Muscle layer of colon (tissue), 2 donors: ENCODE measurements around the gene CPEB2.

Experiments used
- H3K27ac ChIP-seq: one replicate; pipeline ENCODE4 v1.7.0; 2013; ENCODE audit warnings: low read depth, mild to moderate bottlenecking, low read length, moderate library complexity
- H3K27me3 ChIP-seq, 2 donors: one replicate each; pipeline ENCODE4 v1.7.0; 2013; ENCODE audit warnings: low read length in 2 of 2, mild to moderate bottlenecking in 2 of 2; ENCODE audit not compliant: insufficient read depth in 2 of 2, control insufficient read depth in 1 of 2
- H3K36me3 ChIP-seq: one replicate; pipeline ENCODE4 v1.7.0; 2013; ENCODE audit warnings: mild to moderate bottlenecking, low read length; ENCODE audit not compliant: insufficient read depth
- H3K4me1 ChIP-seq: one replicate; pipeline ENCODE4 v1.7.0; 2013; ENCODE audit warnings: mild to moderate bottlenecking, low read length; ENCODE audit not compliant: insufficient read depth
- H3K4me3 ChIP-seq, 2 donors: one replicate each; pipeline ENCODE4 v1.7.0; 2013; ENCODE audit warnings: low read length in 2 of 2, low read depth in 1 of 2, mild to moderate bottlenecking in 1 of 2, moderate library complexity in 1 of 2
- H3K9ac ChIP-seq: one replicate; pipeline ENCODE4 v1.7.0; 2013; ENCODE audit warnings: low read length
- H3K9me3 ChIP-seq: one replicate; pipeline ENCODE4 v1.7.0; 2013; ENCODE audit warnings: mild to moderate bottlenecking, low read length
- donor health status: abdominal sarcoma.
- donor health status: Adenocarcinoma of cecum.

The CPEB2 gene

DNA sequence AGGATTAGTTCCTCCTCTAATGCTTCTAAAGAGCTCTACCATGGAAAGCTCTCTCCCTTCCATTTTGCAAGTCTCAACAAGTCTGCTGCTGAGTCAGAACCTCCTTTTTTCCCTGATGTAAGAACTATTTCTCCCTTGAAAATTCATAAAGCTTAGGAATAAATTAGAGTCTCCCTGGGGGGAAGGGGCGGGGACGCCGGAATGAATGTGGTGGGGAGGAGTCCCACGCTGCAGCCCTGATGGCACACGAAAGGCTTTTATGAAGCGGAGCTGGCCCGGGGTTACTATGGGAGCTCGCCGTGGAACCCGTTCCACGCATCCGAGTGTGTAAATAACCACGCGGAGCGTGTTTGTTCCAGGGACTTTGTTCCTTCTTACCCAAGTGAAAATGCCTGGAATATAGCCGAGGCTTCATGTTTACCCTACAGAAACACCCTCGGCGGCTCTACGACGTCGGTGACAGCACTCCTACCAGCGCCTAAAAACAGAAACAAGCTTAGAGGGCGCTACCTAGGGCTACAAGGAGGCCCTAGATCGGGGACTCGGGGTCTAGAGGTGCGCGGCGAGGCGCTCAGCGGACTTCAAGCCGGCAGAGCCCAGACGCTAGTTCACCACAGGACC is 923 bp upstream of the CPEB2 start:
- H3K27me3 ChIP-seq: no peaks in the 10 kb centered on the region
- peak overlapping the region; percentile 89 for H3K27ac ChIP-seq
- H3K9ac ChIP-seq: peak overlapping the region; percentile 98
- H3K36me3 ChIP-seq: no peaks in the 10 kb centered on the region
- no peaks in the 10 kb centered on the region for H3K9me3 ChIP-seq
- H3K4me1 ChIP-seq: peaks cover 4% of the 10 kb centered on the region
- H3K4me3 ChIP-seq: peak overlapping the region; percentile 53 to 97

DNA sequence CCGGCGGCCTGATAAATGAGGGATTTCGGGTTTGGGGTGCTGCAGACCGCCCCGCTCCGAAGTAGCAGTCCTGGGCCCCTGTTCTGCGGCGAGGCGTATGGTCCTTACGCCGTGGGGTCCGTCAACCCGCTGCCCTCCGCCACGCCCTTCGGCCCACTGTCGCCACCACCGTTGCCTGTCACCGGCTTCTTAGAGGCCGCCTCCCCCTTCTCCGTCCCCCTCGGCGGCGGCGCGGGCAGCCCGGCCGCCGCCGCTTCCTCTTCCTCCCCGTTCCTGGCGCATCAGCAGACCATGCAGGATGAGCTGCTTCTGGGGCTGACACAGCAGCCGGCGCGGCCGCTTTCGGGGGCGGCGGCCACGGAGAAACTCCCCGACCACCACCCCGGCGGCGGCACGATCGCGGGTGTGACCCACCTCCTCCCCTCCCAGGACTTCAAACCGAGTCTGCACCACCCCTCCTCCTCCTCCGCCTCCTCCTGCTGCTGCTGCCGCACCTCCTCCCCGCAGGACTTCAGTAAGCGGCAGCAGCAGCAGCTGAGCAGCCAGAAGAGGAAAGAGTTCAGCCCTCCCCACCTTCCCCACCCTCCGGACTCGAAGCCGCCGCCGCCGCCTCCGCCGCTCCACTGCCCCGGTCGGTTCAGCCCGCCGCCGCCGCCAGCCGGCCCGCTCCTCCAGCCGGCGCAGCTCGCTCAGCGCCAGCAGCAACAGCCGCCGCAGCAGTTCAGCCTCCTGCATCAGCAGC is 549 bp downstream of the CPEB2 start:
- Histone ChIP-seq H3K4me3 (peak overlapping the region; percentile 53 to 97), H3K4me1 (peaks cover 7% of the 10 kb centered on the region), H3K27ac (peak overlapping the region; percentile 89)

DNA sequence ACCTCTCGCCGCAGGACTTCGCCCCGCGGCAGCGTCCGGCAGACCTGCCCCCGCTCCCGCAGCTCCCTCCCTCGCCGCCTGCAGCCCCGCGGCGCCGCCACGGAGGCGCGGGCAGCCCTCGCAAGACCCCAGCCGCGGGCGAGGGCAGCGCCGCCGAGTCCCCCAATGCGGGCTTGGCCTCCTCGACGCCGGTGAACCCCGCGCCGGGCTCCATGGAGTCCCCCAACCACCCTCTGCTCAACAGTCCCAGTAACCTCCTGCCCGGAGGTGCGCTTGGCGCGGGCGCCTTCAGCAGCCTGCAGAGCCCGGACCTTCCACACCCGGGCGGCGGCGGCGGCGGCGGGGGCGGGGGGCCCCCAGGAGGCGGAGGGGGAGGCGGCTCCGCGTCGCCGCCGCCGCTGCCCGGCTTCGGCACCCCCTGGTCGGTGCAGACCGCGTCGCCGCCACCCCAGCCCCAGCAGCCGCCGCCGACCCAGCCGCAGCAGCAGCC is 1.2 kb downstream of the CPEB2 start:
- H3K27ac ChIP-seq: peak overlapping the region; percentile 94
- no peak overlapping the region for H3K9ac ChIP-seq
- peaks cover 11% of the 10 kb centered on the region for H3K4me1 ChIP-seq

More for the DNA sequence above, 549 bp downstream of the CPEB2 start:
- Histone ChIP-seq H3K27me3 (no peaks in the 10 kb centered on the region), H3K36me3 (no peaks in the 10 kb centered on the region), H3K9me3 (no peaks in the 10 kb centered on the region), H3K9ac (peak overlapping the region; percentile 72)

DNA sequence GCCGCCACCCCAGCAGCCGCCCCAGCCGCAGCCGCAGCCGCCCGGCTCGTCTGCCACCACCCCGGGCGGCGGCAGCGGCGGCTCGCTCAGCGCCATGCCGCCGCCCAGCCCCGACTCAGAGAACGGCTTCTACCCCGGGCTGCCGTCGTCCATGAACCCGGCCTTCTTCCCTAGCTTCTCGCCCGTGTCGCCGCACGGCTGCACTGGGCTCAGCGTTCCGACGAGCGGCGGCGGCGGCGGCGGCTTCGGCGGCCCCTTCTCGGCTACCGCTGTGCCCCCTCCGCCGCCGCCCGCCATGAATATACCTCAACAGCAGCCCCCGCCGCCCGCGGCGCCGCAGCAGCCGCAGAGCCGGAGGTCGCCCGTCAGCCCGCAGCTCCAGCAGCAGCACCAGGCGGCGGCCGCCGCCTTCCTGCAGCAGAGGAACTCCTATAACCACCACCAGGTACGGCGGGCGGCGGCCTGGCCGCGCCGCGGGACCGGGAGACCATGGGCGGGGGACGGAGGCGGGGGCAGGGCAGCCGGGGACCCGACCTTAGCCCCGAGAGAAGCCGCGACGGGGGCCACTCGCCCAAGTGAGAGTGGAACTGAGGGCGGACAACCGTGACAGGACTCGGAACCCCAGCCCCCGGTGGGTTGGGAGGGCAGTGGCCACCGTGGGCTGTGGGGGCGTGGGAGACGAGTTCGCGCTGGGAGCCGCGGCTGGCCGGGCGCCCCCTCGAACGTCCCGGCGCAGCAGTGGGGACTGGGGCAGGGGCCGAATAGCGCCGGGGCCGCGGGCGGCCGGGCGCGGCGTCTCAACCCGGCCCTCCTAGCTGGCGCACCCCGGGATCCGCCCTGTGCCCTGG is 1.8 kb downstream of the CPEB2 start:
- Histone ChIP-seq H3K9me3 (no peaks in the 10 kb centered on the region), H3K9ac (peak overlapping the region; percentile 44), H3K4me3 (peak overlapping the region; percentile 73 to 88), H3K27me3 (no peaks in the 10 kb centered on the region), H3K36me3 (no peaks in the 10 kb centered on the region), H3K27ac (peak overlapping the region; percentile 94), H3K4me1 (peaks cover 11% of the 10 kb centered on the region)

More for the DNA sequence above, 1.2 kb downstream of the CPEB2 start:
- Histone ChIP-seq H3K9me3 (no peaks in the 10 kb centered on the region), H3K27me3 (no peaks in the 10 kb centered on the region), H3K4me3 (peak overlapping the region; percentile 53 to 97), H3K36me3 (no peaks in the 10 kb centered on the region)

DNA sequence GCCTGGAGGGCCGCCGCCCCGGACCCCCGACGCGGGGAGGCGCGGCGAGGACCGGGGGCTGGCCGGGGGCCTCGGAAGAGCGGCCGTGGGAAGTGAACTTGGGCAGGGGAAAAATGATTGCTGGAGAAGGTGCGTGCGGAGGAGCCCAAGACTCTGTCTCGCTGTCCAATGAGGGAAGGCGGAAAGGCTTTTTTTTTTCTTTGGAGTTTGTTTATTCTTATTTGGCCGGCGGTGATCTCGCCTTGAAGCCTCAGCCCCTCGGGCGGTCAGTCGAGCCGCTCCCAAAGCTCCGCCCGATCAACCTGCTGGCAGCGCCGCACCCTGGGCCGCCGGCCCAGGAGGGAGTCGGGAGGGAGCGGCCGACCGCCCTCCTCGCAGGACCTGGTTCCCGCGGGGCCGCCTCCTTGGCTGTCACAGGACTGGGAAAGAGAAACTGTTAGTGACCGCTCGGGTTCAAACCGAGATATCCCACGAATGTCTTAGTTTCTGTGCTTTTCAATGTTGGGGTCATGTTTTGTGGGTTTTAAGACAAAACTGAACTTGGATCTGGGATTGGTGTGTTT is 2.5 kb downstream of the CPEB2 start:
- peak overlapping the region; percentile 73 to 88 for H3K4me3 ChIP-seq
- peaks cover under 1% of the 10 kb centered on the region for H3K36me3 ChIP-seq
- H3K4me1 ChIP-seq: peaks cover 16% of the 10 kb centered on the region
- H3K9me3 ChIP-seq: no peaks in the 10 kb centered on the region
- peak overlapping the region; percentile 84 for H3K9ac ChIP-seq
- peak overlapping the region; percentile 94 for H3K27ac ChIP-seq
- H3K27me3 ChIP-seq: no peaks in the 10 kb centered on the region

DNA sequence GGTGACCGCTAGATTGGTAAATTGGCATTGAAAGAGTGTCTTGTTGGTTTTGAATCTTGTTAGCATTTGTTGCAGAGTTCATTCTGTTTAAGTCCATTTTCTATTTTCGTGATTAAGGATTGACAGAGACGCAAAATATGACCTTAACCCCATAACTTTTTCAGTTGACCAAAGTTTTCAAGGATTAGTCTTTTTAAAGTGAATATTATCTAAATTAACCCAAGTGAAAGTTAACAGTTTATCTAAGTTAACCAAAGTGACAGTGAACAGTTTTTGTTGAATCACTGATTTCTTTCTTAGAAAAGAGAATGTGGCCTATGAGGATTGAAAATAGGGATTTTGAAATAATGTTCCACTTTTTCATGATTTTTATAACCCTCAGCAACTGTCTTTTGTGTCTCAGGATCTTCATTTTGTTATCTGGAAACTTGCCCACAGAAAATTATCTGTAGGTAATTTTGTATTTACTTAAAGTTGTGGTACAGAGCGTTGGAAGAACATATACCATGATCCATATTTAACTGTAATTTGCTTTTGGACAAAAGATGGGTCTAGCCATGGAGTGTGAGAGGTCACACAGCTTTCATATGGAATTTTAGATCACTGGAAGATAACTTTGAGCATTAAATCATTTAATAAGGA is 3.3 kb downstream of the CPEB2 start:
- H3K9ac ChIP-seq: peak overlapping the region; percentile 84
- H3K4me3 ChIP-seq: peak overlapping the region in 1 of 2 donors; percentile 73
- no peaks in the 10 kb centered on the region for H3K9me3 ChIP-seq
- peaks cover 7% of the 10 kb centered on the region for H3K36me3 ChIP-seq
- peaks cover 24% of the 10 kb centered on the region for H3K4me1 ChIP-seq
- H3K27ac ChIP-seq: peak overlapping the region; percentile 94
- no peaks in the 10 kb centered on the region for H3K27me3 ChIP-seq

DNA sequence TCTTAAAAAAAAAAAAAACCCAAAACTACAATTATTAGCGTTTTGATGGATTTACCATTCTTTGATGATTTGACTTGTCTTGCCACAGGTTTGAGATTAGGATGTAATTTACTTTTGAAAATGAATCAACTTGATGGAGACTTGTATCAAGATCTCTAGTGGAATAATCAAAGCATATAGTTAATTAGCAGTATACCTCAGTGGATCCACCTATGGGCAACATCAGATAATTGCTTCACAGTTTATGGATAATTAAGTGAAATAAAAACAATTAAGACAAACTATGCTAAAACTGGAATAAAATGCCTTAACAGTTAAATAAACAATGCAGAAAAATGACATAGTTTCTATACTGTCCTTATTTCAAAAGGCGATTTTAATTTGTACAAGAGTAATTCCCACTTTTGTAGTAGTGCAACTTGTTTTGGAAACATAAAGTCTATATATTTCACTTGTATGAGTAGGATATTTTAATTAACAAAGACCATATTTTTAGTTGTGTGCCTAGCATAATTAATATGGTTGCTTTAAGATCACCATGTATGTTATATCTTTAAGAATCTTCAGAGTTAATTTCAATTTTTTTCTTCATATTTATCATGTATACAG is 4.2 kb downstream of the CPEB2 start:
- Histone ChIP-seq H3K9ac (no peak overlapping the region), H3K27me3 (no peaks in the 10 kb centered on the region), H3K27ac (no peak overlapping the region), H3K9me3 (no peaks in the 10 kb centered on the region), H3K4me1 (peaks cover 28% of the 10 kb centered on the region), H3K4me3 (no peak overlapping the region), H3K36me3 (peaks cover 7% of the 10 kb centered on the region)

DNA sequence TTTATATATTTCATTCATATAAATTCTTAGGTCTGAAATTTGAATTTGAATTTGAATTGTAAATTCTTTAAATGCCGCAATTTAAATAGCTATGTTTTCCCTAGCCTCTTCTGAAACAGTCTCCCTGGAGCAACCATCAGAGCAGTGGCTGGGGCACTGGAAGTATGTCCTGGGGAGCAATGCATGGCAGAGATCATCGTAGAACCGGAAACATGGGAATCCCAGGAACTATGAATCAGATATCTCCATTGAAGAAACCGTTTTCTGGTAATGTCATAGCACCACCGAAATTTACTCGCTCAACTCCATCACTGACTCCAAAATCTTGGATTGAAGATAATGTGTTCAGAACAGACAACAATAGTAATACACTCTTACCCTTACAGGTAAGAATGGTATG is 4.9 kb downstream of the CPEB2 start:
- no peaks in the 10 kb centered on the region for H3K27me3 ChIP-seq
- no peak overlapping the region for H3K4me3 ChIP-seq
- H3K27ac ChIP-seq: no peak overlapping the region
- no peak overlapping the region for H3K9ac ChIP-seq
- H3K9me3 ChIP-seq: no peaks in the 10 kb centered on the region
- peaks cover 7% of the 10 kb centered on the region for H3K36me3 ChIP-seq
- H3K4me1 ChIP-seq: peaks cover 33% of the 10 kb centered on the region

DNA sequence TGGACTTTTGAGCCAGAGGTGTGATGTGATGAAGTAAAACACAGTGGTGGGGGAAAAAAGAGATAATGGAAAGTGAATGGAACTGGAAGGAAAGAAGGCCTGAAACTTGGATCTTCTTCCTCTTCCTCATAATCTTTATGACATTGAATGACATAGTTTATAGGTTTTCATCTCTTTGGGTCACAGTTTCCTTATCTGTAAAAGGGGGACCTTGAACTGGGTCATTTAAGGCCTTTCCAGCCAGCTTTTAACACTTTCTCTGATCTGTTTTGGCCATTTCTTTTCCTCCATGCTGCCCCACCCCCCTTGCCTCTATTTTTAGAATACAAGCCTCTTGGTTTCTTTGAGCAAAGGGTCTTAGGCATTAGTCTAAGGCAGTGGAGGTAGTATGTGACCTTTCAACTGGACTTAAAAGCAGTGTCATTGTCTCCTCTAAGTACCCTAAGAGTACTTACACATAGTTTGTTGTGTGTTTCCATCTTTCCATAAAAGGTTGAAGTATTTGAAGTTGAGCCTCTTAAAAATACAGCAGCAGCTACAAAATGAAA is 7.8 kb downstream of the CPEB2 start:
- H3K4me1 ChIP-seq: peaks cover 45% of the 10 kb centered on the region
- peak overlapping the region; percentile 22 for H3K27ac ChIP-seq
- no peak overlapping the region for H3K9ac ChIP-seq

DNA sequence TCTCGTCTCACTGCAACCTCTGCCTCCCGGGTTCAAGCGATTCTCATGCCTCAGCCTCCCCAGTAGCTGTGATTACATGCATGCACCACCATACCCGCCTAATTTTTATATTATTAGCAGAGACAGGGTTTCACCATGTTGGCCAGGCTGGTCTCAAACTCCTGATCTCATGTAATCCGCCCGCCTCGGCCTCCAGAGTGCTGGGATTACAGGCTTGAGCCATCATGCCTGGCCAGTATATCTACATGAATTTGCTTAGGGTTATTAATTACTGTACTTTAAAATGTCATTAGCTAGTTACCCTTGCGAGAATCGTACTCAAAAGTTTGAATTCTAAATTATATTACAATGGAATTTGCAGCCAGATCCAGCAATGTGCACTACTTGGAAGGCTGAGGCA is 8.9 kb downstream of the CPEB2 start:
- Histone ChIP-seq H3K4me3 (no peak overlapping the region), H3K27me3 (no peaks in the 10 kb centered on the region), H3K9me3 (no peaks in the 10 kb centered on the region), H3K4me1 (peaks cover 42% of the 10 kb centered on the region), H3K9ac (no peak overlapping the region), H3K27ac (no peak overlapping the region), H3K36me3 (peaks cover 8% of the 10 kb centered on the region)

More for the DNA sequence above, 7.8 kb downstream of the CPEB2 start:
- Histone ChIP-seq H3K36me3 (peaks cover 7% of the 10 kb centered on the region), H3K27me3 (no peaks in the 10 kb centered on the region), H3K4me3 (no peak overlapping the region), H3K9me3 (no peaks in the 10 kb centered on the region)
